Measurements from ENCODE around the gene ITGAL. TPM values are rescaled to one million over a fixed set of nuclear protein-coding genes. Genes with fewer than 3 reads are reported as not detected.

Gene ITGAL
- total RNA-seq, 2 experiments from 2014 or later, result 274 to 285 TPM

GRCh38 chr16:30546115-30546514, 73.6 kb downstream of the ITGAL start:
- no peak for ATAC-seq
- no peak for DNase-seq
- TF ChIP-seq, protein P1, sequence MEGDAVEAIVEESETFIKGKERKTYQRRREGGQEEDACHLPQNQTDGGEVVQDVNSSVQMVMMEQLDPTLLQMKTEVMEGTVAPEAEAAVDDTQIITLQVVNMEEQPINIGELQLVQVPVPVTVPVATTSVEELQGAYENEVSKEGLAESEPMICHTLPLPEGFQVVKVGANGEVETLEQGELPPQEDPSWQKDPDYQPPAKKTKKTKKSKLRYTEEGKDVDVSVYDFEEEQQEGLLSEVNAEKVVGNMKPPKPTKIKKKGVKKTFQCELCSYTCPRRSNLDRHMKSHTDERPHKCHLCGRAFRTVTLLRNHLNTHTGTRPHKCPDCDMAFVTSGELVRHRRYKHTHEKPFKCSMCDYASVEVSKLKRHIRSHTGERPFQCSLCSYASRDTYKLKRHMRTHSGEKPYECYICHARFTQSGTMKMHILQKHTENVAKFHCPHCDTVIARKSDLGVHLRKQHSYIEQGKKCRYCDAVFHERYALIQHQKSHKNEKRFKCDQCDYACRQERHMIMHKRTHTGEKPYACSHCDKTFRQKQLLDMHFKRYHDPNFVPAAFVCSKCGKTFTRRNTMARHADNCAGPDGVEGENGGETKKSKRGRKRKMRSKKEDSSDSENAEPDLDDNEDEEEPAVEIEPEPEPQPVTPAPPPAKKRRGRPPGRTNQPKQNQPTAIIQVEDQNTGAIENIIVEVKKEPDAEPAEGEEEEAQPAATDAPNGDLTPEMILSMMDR (IDR thresholded peaks at IDR 0.05), result no peak
- ChIA-PET CTCF (interaction anchor here (1.5 to 1.8 kb wide), 2 partner anchors 10 to 70 kb away, joined by 3 to 8 read pairs; no protein-coding TSS in a partner anchor), POLR2A (interaction anchor here (4.3 kb wide), 1 partner anchor 12 kb away, joined by 29 read pairs; the partner anchor contains the start of gene ZNF747)
- H3K27me3 Mint-ChIP-seq, result no peaks in the 10 kb centered on the region
- H3K36me3 Mint-ChIP-seq (ENCODE audit: low read depth), result no peaks in the 10 kb centered on the region
- H3K27ac Mint-ChIP-seq, result no peak overlapping the region
- no peaks in the 10 kb centered on the region for H3K9me3 Mint-ChIP-seq
- H3K4me3 Mint-ChIP-seq, result no peak overlapping the region
- peaks cover 17% of the 10 kb centered on the region for H3K4me1 Mint-ChIP-seq (ENCODE audit: low read depth)
- intact Hi-C loops (cut with micrococcal nuclease), result no loop called here

- intact Hi-C loops (cut with micrococcal nuclease), result no loop called here
- Mint-ChIP-seq H3K36me3 (ENCODE audit: low read depth) (peaks cover 17% of the 10 kb centered on the region), H3K27me3 (no peaks in the 10 kb centered on the region), H3K9me3 (no peaks in the 10 kb centered on the region), H3K4me1 (ENCODE audit: low read depth) (peaks cover 39% of the 10 kb centered on the region), H3K27ac (no peak overlapping the region), H3K4me3 (no peak overlapping the region)
- ChIA-PET CTCF (interaction anchor here (0.7 kb wide), 1 partner anchor 67 kb away, joined by 3 read pairs; no protein-coding TSS in a partner anchor), POLR2A (interaction anchor here (0.6 to 1.8 kb wide), 4 partner anchors 9 to 40 kb away, joined by 4 to 16 read pairs (median 4); partner anchors contain the start of gene ZNF747)
- TF ChIP-seq, protein P1 (IDR thresholded peaks at IDR 0.05), result no peak
- no peak for DNase-seq
- no peak for ATAC-seq
Observed at GRCh38 chr16:30548416-30549253, 76.1 kb downstream of the ITGAL start.

GRCh38 chr16:30551781-30552180, 79.2 kb downstream of the ITGAL start:
- peak; percentile 73 for DNase-seq
- ChIA-PET CTCF (interaction anchor here (1.0 to 1.6 kb wide), 3 partner anchors 16 to 145 kb away, joined by 3 to 11 read pairs (median 3); partner anchors contain the start of gene ITGAL), POLR2A (interaction anchor here (0.6 to 2.2 kb wide), 7 partner anchors 8 to 142 kb away, joined by 3 to 17 read pairs (median 4); partner anchors contain the start of gene ZNF747)
- intact Hi-C loops (cut with micrococcal nuclease), result loop anchor here (10.0 kb wide), 1 partner anchor 457 kb away; the partner anchor contains the start of genes TBX6 and YPEL3
- Mint-ChIP-seq H3K4me1 (ENCODE audit: low read depth) (peaks cover 59% of the 10 kb centered on the region), H3K27ac (peak overlapping the region; percentile 94), H3K4me3 (peak overlapping the region; percentile 53), H3K36me3 (ENCODE audit: low read depth) (peaks cover 34% of the 10 kb centered on the region), H3K27me3 (no peaks in the 10 kb centered on the region), H3K9me3 (no peaks in the 10 kb centered on the region)
- ATAC-seq, result peak; percentile 86
- TF ChIP-seq, protein P1 (IDR thresholded peaks at IDR 0.05), result no peak

- CTCF ChIA-PET, result interaction anchor here (1.2 kb wide), 1 partner anchor 33 kb away, joined by 3 read pairs; the partner anchor contains the start of gene ZNF785
- H3K4me1 Mint-ChIP-seq (ENCODE audit: low read depth), result peaks cover 59% of the 10 kb centered on the region
- no peak overlapping the region for H3K4me3 Mint-ChIP-seq
- intact Hi-C loops (cut with micrococcal nuclease), result loop anchor here (10.0 kb wide), 1 partner anchor 458 kb away; the partner anchor contains the start of genes TBX6 and YPEL3
- peaks cover 39% of the 10 kb centered on the region for H3K36me3 Mint-ChIP-seq (ENCODE audit: low read depth)
- no peaks in the 10 kb centered on the region for H3K9me3 Mint-ChIP-seq
- no peaks in the 10 kb centered on the region for H3K27me3 Mint-ChIP-seq
- ATAC-seq (no peak), DNase-seq (no peak)
- TF ChIP-seq, protein P1 (IDR thresholded peaks at IDR 0.05), result no peak
- POLR2A ChIA-PET, result interaction anchor here (0.6 to 2.2 kb wide), 7 partner anchors 13 to 155 kb away, joined by 3 to 17 read pairs (median 3); partner anchors contain the start of gene ZNF747
- peak overlapping the region; percentile 94 for H3K27ac Mint-ChIP-seq
Observed at GRCh38 chr16:30552956-30553355, 80.4 kb downstream of the ITGAL start.
